Neural progenitor cell (in vitro differentiated cells): ENCODE data around the gene BRD3OS.

ENCODE experiments used
- CTCF ChIP-seq: fragments of 200-600 bp; sonication (generic); IDR thresholded peaks from 2 replicates; pipeline ENCODE4 v1.5.1; 2017; ENCODE audit warnings: antibody characterized with exemption, mild to moderate bottlenecking
- EZH2 ChIP-seq: fragments of 200-600 bp; sonication (generic); IDR thresholded peaks from 2 replicates; pipeline ENCODE4 v1.6.1; 2017; ENCODE audit warnings: antibody characterized with exemption, mild to moderate bottlenecking, moderate library complexity

GRCh38 chr9:134048582-134048968 is 23.3 kb downstream of the BRD3OS start:
- TF ChIP-seq CTCF (no peak), EZH2 (no peak)
